Measurements from ENCODE around the gene NAALADL2. TPM values are rescaled to one million over a fixed set of nuclear protein-coding genes. Genes with fewer than 3 reads are reported as not detected.

The NAALADL2 gene
- total RNA-seq, 1 experiment from 2014 or later: 1.6 TPM

DNA sequence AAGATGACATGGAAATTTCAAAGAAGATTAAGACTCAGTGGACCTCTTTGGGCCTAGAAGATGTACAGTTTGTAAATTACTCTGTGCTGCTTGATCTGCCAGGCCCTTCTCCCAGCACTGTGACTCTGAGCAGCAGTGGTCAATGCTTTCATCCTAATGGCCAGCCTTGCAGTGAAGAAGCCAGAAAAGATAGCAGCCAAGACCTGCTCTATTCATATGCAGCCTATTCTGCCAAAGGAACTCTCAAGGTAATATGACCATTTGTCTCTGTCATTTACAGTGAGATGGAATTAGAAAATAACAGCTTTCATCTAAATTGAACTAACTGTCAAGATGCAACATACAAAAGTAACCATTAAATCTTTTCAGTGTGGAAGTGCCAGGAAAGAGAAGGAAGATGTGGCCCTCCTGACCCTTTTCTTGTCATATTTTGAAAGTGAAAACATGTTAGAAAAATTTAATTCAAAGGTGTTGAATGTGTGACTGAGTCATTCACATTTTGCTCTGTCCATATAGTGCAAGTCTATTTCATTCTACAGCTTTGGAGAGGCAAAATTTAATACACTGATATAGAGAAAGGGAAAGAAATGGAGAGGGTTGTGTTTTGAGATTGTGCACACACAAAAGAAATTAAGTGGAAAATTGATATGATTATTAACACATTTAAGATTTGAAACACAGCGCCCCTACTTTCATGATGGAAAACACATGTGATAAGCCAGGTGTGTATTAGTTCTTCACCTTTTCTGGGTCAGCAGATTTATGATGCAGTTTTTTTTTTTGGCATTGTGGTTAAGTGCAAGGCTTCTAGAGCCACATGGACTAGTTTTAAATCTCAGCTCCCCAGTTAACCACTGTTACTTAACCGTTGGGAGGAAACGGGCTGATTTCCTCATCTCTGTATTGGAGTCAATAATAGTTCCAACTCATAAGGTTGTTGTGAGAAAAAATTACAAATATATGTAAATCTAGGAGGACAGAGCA lies 375.1 kb downstream of the NAALADL2 start:
- Histone ChIP-seq H3K4me2 (ENCODE audit: insufficient read depth, insufficient read length, low read length) (no peak overlapping the region), H3K79me1 (ENCODE audit: insufficient read depth, low read depth, low read length, poor library complexity, severe bottlenecking) (no peaks in the 10 kb centered on the region), H3K18ac (ENCODE audit: insufficient read length, low read depth, low read length) (no peak overlapping the region), H3K9me3 (ENCODE audit: control insufficient read depth, low read depth, low read length) (no peaks in the 10 kb centered on the region), H3K23ac (ENCODE audit: insufficient read length, low read depth, low read length) (no peak overlapping the region), H2BK120ac (ENCODE audit: low read depth, low read length, poor library complexity, severe bottlenecking) (no peak overlapping the region), H3K9ac (ENCODE audit: extremely low read depth, insufficient read length, low read length) (no peak overlapping the region), H4K8ac (replicated peaks; ENCODE audit: insufficient read length, low read depth, low read length) (no peak overlapping the region), H2AK5ac (ENCODE audit: insufficient read length, low read length) (no peak overlapping the region), H2AFZ (ENCODE audit: low read length) (no peak overlapping the region), H3K27me3 (ENCODE audit: insufficient read depth, low read length) (no peaks in the 10 kb centered on the region), H3K56ac (ENCODE audit: insufficient read length, low read depth, low read length) (no peak overlapping the region), H3T11ph (ENCODE audit: low read length) (no peak overlapping the region), H3K27ac (ENCODE audit: insufficient read length, low read depth, low read length) (no peak overlapping the region), H4K91ac (ENCODE audit: insufficient read length, low read depth, low read length) (no peak overlapping the region), H3K23me2 (ENCODE audit: insufficient read length, low read depth, low read length, poor library complexity, severe bottlenecking) (no peaks in the 10 kb centered on the region), H3K4me1 (ENCODE audit: insufficient read depth, low read length) (no peaks in the 10 kb centered on the region), H2BK15ac (ENCODE audit: low read depth, low read length) (no peak overlapping the region), H4K5ac (ENCODE audit: insufficient read length, low read depth, low read length) (no peak overlapping the region), H3K79me2 (ENCODE audit: insufficient read depth, low read length) (no peaks in the 10 kb centered on the region), H2BK12ac (ENCODE audit: insufficient read length, low read depth, low read length) (no peak overlapping the region), H2BK20ac (ENCODE audit: low read depth, low read length, poor library complexity, severe bottlenecking) (no peak overlapping the region), H2BK5ac (ENCODE audit: insufficient read length, low read length) (no peak overlapping the region), H3K14ac (ENCODE audit: insufficient read depth, low read length) (no peak overlapping the region), H3K4ac (ENCODE audit: low read depth, low read length) (no peak overlapping the region), H4K20me1 (ENCODE audit: control insufficient read depth, insufficient read depth, insufficient read length) (no peaks in the 10 kb centered on the region)
- TF ChIP-seq, protein P1, sequence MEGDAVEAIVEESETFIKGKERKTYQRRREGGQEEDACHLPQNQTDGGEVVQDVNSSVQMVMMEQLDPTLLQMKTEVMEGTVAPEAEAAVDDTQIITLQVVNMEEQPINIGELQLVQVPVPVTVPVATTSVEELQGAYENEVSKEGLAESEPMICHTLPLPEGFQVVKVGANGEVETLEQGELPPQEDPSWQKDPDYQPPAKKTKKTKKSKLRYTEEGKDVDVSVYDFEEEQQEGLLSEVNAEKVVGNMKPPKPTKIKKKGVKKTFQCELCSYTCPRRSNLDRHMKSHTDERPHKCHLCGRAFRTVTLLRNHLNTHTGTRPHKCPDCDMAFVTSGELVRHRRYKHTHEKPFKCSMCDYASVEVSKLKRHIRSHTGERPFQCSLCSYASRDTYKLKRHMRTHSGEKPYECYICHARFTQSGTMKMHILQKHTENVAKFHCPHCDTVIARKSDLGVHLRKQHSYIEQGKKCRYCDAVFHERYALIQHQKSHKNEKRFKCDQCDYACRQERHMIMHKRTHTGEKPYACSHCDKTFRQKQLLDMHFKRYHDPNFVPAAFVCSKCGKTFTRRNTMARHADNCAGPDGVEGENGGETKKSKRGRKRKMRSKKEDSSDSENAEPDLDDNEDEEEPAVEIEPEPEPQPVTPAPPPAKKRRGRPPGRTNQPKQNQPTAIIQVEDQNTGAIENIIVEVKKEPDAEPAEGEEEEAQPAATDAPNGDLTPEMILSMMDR (conservative IDR thresholded peaks at IDR 0.05): no peak
- no peaks in the 10 kb centered on the region for H3K4me1 Mint-ChIP-seq
- no peak for DNase-seq
- H3K9me3 Mint-ChIP-seq: no peaks in the 10 kb centered on the region
- no peak overlapping the region for H3K4me3 Mint-ChIP-seq
- H3K27ac Mint-ChIP-seq: no peak overlapping the region
- WGBS (ENCODE audit: extremely low coverage, insufficient read length, low lambda C conversion rate): no CpG with 5 or more reads among the region's 3 CpGs
- H3K36me3 Mint-ChIP-seq (ENCODE audit: insufficient read depth in 1 of 3, low read depth in 3 of 3): no peaks in the 10 kb centered on the region
- no peaks in the 10 kb centered on the region for H3K27me3 Mint-ChIP-seq (ENCODE audit: low read depth)

Data from H9 (cell line).